CD4-positive, alpha-beta T cell treated with Interleukin-17A for 1 hour (primary cell): ENCODE measurements around the gene MRPL9.
"Not testable (repeated sequence)": the region's sequence is repeated elsewhere in the genome, so short reads cannot be mapped to it uniquely, and the experiment has no call there.

ENCODE experiments used
- DNase-seq: peaks from one replicate; pipeline ENCODE4 v3.0.0-alpha.2; 2020

Gene MRPL9

DNA sequence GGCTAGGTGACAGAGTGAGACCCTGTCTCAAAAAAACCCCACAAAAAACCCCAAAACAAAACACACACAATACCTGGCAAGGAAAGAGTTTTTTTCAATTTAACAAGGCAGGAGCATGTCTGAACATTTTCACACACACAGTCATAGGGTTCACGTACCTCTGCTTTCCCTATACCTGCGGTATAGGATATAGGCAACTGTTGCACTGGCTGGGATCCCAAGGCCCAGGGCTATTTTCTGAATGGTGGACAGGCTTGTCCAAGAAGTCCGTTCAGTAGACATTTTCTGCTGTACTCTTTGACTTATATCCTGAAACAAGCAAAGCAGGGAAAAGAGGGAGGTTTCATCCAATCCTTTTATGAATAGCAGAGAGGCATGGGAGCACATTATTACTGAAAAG, 19.4 kb upstream of the MRPL9 start:
- no peak for DNase-seq

DNA sequence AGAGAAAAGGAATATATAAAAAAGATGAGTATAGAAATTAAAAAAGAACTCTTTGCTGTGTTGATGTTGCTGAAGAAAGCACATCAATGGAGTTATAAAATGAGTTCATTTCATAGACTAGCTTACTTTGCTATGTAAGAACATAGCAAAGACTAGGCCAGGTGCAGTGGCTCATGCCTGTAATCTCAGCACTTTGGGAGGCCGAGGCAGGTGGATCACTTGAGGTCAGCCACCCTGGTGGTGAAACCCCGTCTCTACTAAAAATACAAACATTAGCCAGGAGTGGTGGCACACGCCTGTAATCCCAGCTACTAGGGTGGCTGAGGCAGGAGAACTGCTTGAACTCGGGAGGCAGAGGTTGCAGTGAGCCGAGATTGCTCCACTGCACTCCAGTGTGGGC, 18.7 kb upstream of the MRPL9 start:
- DNase-seq = not testable (repeated sequence)

DNA sequence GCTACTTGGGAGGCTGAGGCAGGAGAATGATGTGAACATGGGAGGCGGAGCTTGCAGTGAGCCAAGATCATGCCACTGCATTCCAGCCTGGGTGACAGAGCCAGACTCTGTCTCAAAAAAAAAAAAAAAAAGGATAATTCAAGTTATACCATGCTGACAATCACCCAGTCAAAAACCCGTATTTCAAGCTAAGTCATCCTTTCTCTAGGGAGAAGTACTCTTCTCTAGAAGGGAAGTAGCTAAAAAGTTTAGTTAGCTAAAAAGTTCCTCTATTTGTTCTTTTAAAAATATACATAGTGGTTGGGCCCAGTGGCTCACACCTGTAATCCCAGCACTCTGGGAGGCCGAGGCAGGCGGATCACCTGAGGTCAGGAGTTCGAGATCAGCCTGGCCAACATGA, 17.4 kb upstream of the MRPL9 start:
- DNase-seq = not testable (repeated sequence)

DNA sequence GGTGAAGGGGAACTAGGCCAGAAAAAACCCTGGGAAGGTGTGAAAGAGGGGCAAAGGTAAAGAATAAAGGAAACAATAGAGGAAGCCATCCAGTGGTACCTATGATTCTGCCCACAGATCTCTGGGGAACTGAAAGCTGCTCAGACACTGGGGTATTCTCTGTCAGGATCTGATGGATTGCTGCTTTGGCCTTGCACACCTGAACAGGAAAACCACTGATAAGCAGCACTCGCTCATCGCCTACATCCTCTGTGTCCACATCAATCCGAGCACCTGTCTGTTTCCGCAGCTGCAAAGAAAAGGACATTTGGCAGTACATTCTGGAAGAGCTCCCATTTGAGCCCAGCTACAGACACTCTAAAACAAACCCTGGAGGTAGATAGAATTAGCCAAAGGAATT, 16.6 kb upstream of the MRPL9 start:
- DNase-seq = no peak

DNA sequence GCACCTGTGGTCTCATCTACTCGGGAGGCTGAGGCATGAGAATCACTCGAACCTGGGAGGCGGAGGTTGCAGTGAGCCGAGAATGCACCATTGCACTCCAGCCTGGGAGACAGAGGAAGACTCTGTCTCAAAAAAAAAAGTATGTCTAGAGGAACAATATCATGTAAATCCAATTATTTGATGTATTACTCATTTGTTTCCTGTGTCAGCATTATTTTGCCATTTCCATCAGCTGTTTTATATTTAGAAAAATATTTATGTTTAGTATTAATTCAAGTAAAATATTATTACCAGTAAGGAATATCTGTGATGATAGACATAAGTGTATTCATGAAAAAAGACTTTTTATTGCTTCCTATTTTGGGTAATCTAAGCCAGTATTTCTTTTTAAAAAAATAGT, 14.0 kb upstream of the MRPL9 start:
- DNase-seq = no peak

DNA sequence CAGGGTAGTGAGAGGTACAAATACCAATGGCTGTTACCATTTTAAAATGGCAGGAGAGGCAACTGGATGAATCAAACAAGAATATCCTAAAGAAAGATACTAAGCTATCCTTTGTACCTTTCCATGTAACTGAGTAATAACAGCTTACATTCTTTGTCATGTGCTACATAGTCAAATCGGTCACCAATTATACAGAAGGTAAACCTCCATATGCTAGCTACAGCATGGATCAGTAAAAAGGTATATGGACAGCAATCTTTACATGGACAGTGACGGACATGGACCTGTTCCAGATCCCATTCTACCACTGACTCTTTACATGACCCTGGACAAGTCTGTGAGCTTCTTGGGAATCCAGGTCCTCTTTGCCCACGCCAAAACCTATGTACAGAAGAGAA, 13.4 kb upstream of the MRPL9 start:
- no peak for DNase-seq

DNA sequence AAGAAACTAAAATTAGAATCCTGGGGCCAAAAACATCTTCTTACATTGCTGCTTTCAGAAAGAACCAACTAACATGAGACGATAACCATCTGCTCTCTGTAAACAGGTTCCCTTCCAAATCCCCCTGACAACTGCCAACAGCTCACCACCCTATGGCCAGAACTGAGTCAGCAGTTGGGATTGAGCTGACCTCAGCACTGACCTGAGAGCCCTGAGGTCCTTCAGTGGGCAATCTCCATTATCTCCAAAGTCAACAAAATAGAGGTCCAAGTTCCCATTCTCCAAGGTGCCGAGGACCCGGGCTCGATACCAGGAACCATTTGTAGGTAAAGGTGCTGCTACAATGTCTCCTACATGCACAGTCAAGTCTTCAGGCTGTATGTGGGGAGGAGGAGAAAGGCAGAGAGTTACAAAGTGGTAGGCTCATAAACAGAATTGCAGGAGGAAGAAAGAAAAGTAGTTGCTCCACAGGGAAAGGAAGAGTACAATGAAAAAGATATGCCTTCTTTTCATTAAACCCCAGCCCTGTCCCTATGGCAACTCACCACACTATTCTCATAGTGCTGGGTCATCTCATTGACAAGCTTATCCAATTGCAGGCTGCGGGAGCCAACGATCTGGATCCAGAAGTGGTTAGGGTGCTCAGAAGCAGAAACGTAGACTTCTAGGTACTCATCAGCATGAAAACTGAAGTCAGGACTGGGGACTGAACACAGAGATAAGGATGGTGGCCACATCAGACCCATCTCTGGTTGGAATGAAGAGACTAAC, 12.8 kb upstream of the MRPL9 start:
- DNase-seq = no peak

DNA sequence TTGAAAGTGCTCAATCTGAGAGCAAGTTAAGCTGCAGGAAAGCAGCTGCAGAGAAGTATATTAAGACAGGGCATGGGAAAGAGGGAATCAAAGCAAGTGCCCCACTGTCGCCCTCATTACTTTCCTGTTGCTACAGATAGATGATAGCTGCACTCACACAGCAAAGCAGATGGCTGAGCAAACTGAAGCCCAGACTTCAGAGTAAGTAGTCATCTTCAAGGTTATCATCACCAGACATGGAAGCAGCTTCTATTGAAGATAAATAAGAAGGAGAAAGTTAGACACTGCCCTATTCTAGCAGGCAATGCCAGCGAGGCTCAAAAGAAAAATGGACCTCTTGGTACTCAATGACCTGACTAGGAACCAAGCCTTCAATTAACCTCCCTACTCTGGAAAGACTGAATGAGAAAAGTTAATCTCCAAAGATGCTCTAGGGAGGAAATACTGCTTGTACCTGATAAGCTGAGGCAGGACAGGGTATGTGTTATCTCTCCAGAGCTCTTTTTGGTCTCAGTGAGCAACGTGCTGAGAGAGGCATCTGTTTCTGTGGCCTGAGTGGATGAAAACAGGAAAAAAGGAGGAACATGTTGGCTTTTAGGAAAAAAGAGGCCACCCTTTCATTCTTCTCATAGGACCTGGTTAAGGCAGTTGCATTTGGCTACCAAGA, 11.1 kb upstream of the MRPL9 start:
- DNase-seq = no peak

DNA sequence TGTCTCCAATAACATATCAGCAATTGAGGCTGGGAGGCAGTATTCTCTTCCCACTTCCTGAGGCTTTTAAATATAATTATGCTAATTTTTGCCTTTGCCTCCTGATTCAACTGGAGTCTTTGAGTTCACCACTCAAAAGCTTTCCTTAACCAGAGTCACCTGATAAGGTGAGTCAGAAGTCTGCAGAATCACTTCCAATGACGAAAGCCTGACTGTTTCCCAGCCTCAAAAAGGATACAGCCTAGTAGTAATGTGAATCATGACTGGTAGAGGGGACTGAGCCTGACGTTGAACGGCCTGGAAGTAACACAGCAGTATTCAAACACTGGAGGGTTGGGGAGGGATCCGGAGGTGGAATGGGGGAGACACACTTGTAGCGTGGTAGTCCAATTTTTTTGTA, 10.4 kb upstream of the MRPL9 start:
- no peak for DNase-seq

DNA sequence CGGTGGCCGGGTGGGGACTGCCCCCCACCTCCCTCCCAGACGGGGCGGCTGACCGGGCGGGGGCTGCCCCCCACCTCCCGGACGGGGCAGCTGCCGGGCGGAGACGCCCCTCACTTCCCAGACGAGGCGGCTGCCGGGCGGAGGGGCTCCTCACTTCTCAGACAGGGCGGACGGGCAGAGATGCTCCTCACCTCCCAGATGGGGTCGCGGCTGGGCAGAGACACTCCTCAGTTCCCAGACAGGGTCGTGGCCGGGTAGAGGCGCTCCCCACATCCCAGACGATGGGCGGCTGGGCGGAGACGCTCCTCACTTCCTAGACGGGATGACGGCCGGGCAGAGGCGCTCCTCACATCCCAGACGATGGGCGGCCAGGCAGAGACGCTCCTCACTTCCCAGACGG, 6.0 kb upstream of the MRPL9 start:
- not testable (repeated sequence) for DNase-seq

DNA sequence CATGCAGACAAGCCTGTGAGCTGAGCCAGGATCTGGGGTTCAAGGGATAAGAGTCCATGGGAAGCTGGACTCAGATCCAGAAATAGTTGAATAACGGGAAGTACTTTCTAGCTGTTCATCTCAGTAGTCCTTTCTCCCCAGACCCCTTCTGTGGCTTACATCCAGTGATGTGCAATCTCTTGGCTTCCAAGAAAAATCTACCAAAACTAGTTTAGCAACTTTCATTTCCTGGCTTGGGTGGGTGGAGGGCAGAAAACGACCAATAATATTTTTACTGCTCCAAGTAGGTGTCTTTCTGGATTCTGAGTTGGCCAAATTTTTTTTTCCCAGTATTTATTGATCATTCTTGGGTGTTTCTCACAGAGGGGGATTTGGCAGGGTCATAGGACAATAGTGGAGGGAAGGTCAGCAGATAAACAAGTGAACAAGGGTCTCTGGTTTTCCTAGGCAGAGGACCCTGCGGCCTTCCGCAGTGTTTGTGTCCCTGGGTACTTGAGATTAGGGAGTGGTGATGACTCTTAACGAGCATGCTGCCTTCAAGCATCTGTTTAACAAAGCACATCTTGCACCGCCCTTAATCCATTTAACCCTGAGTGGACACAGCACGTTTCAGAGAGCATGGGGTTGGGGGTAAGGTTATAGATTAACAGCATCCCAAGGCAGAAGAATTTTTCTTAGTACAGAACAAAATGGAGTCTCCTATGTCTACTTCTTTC, 5.2 kb upstream of the MRPL9 start:
- not testable (repeated sequence) for DNase-seq

DNA sequence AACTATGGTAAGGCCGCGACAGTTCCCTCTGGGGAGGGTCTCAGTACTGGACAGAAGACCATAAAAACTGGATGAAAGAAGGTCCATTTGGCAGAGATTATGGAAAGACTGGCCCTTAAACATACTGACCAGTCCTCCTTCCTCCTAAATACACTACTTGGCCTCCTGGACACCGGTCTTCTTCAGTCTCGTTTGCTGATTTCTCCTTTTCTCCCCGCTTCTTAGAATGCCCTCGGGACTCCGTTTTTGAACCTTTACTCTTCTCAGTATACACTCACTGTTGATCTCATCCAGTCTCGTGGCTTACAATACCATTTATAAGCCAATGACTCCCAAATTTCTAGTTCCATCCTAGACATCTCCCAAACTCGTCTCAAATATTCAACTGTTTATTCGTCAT, 694 bp upstream of the MRPL9 start:
- DNase-seq = no peak

DNA sequence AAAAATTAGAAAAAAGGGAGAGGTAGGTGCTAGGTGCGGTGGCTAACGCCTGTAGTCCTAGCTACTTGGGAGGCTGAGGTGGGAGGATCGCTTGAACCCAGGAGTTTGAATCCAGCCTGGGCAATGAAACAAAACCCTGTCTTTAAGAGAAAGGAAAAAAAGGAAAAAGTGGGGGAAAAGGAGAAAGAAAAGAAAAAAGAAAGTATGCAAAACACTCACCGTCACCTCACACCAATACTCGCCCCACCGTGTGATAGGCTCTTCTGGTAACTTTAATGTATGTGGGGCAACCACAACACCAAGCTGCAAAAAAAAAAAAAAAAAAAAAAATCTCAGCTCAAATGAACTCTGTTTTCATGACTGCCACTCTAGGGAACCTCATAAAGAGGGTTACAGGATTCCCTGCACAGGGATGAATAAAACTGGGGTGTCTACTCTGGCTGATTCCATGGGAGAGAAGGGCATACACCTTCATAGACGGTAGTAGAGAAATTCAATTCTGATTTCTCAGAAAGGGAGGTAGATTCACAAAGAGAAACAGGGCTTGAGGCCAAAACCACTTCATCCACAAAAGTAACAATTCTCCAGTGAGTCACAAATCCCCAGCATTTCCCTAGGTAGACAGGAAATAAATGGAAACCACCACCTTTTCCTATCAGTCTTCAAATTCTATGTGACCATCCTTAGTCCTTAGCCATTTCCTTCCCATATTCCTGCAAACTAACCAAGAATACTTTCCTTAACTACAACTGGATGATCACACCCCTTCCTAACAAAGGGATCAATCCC, 2.5 kb downstream of the MRPL9 start:
- DNase-seq = no peak

DNA sequence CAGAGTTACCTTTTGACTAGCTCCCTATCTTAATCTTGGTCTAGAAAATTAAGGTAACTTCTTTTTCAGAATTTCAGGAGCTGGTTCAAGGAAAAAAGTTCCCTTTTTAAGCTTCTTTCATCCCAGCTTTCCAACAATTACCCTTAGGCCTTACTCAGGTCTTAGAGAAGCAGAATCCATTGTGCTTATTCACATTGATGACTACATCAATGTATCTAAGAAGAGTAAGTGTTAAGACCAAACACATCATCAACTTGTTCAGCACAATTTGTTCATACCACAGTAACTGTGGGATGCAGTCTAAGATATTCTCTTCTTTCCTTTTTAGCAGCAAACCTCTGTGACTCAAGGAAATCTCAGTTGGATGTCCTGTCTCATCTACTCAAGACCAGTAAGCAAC, 4.1 kb downstream of the MRPL9 start:
- no peak for DNase-seq

DNA sequence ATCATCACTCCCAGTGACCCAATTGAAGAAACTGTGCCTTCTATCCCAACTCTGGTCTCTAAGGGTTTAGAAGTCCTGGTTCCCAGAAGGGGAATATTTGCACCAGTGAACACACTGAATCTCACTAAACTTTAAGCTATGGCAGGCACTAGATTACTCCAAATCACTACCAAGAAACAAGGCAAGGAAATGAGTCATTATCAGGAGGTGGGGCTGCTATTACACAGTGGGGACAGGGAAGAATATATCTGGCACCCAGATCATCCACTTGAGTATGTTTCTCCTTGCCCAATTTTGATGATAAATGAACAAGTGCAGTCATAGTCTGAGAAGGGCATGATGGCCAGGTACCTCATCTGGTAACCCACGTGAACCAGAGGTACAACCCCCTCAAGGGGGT, 7.0 kb downstream of the MRPL9 start:
- DNase-seq = no peak

DNA sequence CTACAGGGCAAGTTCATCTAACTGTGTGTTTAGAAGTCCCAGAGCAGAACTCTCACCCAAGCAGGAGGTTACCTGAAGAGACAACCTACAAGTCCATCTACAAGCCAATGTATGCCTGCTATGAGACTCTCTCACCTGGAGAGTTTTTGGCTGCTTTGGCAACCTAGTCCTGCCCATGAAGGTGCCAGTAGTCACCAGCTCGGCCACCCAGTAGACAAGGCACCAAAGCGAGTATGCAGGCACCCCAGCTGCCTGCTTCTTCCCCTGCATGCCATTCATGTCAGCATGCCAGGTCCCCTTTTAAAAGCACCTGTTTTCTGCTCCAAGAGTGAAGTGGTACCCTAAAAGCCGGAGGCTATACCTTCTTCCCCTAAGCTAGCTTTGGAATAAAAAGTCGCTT, 21.8 kb downstream of the MRPL9 start:
- no peak for DNase-seq

DNA sequence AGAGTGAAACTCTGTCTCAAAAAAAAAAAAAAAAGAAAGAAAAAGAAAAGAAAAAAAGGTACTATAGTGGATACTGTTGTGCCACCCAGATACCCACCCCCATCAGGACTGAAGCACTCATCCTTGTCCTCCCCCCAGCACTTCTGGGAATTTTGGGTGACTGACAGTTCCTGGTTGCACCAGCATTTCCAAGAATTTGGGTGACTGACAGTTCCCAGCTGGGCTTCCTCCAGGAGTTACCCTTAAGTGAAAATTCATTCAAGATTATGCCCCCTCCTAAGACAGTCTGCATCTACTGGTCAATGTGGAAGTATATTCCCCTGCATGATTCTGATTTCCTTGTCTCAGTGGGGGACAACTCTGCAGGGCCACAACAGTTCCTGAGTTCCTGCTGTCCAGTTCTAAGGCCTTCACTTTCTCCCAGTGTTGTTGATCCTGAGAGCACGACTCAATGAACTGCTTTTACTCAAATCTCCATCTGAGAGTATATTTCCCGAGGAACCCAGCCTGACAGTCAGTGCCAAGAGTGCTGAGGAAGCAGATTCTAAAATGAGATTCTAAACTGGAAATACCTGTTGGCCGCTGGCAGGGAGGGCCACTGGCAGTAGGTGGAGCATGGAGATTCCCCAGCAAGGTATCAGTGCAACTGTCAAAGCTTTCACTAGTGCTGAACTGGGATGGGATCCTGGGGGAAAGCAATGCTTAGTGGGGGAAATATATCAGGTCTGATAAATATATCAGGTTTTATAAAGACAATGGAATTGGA, 23.5 kb downstream of the MRPL9 start:
- no peak for DNase-seq

DNA sequence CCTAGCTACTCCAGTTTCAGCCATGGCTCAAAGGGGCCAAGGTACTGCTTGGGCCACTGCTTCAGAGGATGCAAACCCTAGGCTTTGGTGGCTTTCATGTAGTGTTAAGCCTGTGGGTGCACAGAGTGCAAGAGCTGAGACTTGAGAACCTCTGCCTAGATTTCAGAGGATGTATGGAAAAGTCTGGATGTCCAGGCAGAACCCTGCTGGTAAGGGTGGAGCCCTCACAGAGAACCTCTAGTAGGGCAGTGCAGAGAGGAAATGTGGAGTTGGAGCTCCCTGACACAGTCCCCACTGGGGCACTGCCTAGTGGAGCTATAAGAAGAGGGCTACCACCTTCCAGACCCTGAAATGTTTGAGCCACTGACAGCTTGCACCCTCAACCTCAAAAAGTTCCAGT, 25.8 kb downstream of the MRPL9 start:
- DNase-seq = no peak

DNA sequence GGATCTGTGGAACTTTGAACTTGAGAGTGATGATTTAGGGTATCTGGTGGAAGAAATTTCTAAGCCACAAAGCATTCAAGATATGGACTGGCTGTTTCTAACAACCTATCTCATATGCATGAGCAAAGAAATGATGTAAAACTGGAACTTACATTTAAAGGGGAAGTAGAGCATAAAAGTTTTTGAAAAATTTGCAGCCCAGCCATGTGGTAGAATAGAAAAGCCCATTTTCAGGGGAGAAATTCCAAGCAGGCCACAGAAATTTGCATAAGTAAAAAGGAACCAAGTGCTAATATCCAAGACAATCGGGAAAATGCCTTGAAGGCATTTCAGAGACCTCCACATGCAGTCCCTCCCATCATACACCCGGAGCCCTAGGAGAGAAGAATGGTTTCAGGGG, 26.3 kb downstream of the MRPL9 start:
- no peak for DNase-seq

DNA sequence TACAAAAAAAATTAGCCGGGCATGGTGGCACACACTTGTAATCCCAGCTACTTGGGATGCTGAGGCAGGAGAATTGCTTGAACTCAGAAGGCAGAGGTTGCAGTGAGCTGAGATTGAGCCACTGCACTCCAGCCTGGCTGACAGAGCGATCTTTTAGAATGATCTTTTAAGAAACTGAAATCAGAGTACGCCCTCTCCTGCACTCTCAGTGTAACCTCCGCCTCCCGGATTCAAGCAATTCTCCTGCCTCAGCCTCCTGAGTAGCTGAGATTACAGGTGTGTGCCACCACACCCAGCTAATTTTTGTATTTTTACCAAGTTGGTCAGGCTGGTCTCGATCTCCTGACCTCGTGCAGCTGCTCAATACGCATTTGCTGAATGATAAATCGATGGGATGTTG, 29.3 kb downstream of the MRPL9 start:
- not testable (repeated sequence) for DNase-seq

DNA sequence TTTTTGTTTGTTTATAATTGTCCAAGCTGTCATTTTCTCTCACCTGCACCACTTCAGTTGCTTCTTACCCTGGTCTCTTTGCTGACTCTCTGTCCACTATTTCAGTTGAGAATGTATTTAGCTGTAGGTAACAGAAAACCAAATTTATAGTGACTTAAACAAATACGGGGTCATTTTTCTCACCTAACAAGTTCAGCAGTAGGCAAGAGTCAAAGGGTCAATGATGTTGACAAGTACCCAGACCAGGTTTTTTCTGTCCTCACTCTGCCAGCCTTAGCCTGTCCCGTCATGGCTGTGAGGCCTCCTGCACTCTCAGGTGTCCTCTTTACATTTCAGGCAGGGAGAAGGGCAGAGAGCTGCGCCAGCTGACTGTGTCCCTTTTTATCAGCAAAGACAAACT, 30.2 kb downstream of the MRPL9 start:
- no peak for DNase-seq

DNA sequence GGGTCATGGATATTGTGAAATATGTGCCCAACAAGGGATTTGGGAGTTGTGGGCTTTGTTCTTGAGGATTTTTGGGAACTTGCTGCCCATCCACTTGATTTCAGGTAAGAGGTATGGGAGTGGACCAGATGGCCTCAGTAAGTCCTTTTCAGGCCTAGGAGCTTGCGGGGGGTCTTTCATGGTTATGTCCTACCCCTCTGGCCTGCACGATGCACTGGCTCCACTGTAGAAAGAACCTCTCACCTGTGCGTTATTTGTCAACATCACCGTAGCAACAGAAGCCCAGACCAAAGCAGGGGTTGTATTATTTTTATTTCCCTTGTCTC, 33.4 kb downstream of the MRPL9 start:
- DNase-seq = no peak
